Activated T-helper 1 cell treated with Interleukin-2 at 50 U/mL for 16 hours (primary cell): Measurements from ENCODE around the gene ALDH1A3.
"Not testable (repeated sequence)": the region's sequence is repeated elsewhere in the genome, so short reads cannot be mapped to it uniquely, and the experiment has no call there.

Experiments used
- DNase-seq: peaks from one replicate; pipeline ENCODE4 v3.0.0-alpha.2; 2020; ENCODE audit warnings: low read depth

The ALDH1A3 gene

DNA sequence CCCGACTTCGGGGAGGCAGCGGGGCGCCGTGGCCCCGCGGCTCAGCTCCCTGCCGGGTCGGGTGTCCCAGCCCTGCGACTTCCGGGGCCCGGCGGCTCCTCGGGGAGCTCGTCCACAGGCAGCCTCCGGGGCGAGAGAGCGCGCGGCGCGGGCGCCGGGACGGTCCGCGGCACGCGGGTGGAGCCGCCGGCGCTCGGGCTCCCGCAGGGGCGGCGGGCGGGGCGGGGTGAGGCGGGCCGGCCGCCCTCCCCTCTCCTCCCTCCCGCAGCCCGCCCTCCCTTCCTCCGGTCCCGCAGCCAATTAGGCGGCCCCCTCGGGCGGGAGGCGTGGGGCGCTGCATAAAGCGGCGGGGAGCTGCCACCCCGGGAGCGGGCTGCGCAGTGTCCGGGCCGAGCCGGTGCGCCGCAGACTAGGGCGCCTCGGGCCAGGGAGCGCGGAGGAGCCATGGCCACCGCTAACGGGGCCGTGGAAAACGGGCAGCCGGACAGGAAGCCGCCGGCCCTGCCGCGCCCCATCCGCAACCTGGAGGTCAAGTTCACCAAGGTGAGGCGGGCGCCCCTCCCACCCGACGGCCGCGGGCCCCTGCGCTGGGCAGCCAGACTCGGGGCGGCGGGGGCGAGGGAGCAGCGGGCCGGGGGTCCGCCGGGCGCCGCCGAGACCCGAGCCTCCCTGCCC lies at the start of gene ALDH1A3:
TSS of gene ALDH1A3 (plus strand) at position 368 of the 675 bp plus-strand sequence. CDS start at position 445, 77 bp downstream.
- DNase-seq = no peak

DNA sequence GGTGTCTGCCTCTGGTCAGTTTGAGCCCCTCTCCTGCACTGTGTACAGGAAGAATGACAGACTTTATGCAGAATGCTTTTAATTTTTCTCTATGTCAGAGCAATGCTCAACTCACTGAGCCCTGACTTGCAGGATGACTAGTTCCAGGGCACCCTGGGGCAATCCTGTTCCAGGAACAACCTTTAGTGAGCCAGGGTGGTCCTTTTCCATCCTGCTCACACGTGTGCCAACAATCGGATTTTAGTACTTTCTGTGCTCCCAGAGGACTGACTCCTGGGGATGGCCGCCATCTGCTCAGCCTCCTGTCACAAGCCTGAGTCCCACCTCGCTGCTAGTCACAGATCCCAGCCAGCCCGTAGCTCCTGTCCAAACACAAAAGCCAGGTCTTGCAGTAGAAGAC lies 48.2 kb upstream of the ALDH1A3 start:
- DNase-seq = no peak

DNA sequence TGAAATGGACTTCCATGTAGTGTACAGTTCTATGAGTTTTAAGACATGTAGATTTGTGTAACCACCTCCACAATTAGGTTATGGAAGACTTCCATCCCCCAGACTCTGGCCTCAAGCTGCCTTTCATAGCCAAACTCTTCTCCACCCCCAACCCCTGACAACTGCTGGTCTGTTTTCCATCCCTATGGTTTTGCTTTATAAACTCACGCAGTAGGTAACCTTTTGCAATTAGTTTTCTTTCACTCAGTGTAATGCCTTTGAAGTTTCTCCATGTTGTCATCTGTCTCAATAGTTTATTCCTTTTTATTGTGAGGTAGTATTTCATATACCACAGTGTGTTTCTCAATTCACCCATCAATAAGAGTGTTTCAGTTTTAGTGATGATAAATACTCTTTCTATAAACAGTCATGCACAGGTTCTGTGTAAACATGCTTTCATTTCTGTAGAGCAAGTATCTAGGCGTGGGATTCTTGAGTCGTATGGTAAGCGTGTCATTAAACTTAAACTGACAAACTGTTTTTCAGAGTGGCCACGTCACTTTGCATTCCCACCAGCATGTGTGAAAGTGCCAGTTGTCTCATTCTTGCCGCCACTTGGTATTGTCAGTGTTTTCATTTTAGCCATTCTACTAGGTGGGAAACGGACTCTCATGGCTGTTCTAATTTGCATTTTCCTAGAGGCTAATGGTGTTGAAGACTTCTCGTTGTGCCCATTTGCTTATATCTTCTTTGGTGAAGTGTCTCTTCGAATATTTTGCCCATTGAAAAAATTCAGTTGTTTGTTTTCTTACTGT lies 47.3 kb upstream of the ALDH1A3 start:
- no peak for DNase-seq

DNA sequence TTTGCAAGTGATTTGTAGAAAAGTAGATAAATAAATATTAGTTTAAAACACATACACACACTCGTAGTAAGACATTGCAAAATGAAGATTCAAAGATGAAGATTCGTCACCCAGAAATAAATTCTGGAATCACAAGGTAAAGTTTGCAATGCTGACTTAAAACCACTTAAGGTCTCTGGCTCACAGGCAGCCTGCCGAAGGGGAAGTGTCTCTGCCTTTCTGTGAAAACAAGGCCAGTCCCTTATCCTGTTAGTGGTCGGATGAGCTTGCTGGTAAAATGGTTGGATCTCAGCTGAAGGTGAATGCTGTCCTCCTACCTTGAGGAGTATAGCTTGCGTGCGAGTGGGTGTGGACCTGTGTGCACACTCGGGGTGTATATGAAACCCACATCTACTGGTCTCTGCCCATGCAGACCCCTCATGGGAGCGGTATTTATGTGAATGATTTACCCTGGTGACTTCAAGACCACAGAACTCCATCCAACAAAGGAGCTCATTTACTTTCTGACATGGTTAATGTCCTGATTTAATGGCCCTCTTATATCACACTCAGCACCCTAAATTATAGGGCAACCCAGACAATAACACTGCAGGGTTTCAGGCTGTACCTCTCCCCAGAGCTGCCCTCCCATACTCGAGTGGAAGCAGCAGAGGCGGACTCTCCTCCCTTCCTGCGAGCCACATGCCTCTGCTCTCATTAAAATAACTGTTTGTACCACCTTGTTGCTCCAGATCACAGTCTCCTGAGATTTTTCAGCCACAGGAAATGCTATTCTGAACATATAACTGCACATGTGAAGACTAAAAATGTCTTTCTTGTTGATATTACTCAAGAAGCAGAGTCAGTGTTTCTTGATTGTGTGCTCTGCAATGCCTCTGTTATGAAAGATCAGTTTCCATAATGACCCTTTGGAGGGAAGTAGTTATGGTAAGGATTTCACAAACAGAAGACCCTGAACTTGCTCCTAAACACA lies 45.9 kb upstream of the ALDH1A3 start:
- DNase-seq = no peak

DNA sequence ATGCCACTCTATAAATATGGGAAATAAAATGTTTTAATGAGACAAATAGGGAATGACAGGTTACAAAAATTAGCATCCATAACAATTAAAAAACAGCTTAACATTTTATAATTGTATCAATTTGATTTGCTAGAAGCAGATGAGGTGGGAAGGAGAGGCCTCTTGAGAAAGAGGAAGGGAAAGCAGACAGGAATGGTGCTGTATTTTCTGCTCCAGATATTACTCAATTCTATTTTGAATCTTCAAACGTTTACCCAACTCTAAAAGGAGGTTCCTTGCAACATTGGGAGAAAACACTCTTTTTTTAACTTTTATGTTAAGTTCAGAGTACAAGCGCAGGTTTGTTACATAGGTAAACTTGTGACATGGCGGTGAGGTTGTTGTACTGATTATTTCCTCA lies 44.9 kb upstream of the ALDH1A3 start:
- DNase-seq = no peak

DNA sequence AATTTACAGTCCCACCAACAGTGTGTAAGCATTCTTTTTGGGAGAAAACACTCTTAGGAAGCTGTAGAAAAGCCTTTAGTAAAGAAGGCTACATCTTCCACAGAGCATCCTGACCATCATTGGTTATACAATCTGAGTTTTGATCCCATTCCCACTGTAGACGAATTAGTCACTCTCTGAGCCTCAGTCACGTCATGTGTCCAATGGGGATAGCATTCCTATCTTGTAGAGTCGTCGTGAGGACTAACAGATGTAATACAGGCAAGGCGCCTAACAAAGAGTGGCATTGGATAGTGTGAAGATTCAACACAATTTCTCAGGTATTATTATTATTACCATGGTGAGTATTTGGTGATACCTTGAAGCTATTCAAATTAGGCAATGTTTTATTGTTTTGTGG lies 44.0 kb upstream of the ALDH1A3 start:
- DNase-seq = no peak

DNA sequence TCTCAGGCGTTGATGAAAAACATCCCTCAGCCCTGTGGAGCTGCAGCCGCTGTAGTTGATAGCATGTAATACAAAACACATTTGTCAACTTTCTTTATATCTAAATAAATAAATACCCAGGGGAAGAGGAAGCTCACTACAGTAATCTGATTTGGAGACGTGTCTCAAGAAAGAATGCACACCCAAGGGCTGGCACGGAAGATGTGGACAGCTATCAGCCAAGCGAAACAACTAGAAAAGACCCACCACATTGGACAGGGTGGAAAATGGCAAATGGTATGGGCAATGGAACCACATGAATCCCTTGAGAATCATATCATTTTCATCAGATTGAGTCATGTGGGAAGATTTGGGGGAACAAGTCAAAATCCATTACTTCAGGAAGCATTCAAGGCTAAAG lies 43.1 kb upstream of the ALDH1A3 start:
- no peak for DNase-seq

DNA sequence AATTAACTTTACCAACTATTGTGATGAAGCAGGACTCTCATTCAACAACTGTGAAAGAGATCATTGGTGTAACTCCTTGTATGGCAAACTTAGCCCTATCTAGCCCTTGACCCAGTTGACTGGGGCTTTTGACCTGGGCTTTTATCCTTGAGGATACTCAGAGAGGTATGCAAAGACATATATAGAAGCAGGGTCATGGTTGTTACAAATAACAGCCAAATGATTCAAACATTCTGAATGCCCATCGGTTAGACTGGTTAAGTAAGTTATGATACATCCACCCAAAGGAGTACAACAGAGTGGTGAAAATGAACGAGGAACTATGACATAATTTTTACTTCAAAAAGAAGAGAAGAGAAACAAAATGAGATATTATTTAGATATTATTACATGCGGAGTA lies 38.2 kb upstream of the ALDH1A3 start:
- DNase-seq = no peak

DNA sequence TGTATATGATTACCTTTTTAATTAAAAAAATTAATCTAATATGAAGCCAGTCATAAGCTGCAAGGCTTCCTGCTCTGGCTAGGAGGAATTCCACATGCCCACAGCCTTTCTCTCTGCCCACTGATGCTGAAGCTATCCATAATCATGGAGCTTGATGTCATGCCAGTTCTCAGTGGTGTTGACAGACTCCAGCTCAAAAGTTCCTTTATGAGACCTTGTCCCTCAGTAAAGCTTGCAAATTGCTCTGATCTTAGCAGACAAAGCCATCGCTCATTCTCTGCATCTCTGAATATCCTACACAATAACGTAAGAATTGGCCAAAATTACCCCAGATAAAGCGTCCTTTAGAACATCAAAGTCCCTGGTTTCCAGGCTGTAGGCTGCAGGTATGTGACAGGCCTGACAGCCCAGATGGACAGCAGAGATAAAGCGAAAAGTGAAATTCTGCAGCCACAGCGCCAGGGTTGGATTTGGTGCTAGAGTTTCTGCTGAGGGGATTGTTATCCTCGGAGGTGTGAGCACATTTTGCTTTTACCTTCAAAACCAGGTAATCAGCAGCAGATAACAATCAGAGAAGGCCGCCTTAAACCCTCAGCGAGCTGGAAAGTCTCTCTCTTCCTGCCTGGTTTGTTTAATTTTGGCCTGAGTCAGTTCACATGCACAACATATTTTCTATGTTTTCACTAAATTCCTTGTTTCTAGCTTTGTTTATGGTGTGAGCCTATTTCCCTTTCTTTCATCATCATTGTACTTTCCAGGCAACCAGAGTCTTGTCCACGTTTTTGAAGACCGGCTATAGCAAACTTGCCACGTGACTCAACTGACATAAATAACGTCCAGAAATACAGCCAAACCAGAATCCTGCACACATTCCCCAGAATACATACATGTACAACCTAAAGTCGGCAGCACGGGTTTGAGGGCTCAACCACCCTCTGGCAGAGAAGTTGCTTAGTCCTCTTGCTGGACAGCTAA lies 36.6 kb upstream of the ALDH1A3 start:
- DNase-seq = no peak

DNA sequence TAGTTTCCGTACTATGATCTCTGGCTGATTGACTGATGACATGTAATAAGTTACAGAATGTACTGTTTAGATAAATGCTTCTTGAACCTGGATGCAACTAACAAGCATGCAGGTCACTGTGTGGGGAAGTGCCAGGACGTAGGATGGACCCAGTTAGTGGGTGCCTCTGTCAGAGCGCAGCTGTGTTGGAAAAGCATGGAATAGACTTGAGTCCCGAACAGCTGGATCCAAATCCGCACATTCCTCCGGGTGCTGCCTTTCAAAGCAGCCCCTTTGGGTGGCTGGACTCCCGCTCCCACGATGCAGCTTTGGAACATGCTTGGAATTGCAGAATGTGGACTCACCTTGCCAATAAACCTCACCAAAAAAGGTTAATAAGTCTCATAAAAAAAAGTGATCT lies 35.5 kb upstream of the ALDH1A3 start:
- no peak for DNase-seq

DNA sequence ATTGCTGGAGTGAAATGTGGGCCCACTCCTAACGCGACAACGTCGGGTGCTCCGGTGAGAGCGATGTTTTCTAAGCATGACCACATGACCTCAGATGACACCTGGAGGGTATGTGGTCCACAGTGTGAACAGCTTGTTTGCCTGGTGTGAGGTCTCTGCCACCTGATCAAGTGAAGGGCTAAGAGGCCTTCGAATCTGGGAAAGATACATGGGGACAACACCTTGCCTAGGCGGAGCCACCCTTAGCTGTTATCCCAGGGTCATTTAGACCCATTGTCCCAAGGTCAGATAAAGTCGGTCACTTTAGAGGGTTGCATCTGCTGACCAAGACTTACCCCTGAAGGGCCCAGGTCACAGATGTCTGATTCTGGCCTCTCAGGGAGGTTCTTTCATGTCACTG lies 34.9 kb upstream of the ALDH1A3 start:
- DNase-seq = no peak

DNA sequence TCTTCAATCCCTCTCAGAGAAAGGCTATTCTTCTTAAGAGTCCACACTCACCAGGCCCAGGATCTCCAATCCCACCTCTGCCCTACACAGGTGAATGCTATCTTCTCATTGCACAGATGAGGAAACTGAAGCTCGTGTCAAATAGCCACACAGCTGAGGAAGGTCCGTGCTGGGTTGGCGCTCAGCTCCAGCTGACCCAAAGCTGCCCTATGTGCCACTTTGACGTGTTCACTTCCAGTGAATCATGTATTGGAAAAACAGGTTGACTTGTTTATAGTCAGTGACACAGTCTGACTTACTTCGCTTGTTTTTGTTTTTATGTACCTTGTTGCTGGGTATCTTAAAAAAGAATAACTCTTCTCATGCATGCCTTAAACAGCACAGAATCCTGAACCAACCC lies 32.4 kb upstream of the ALDH1A3 start:
- DNase-seq = no peak

DNA sequence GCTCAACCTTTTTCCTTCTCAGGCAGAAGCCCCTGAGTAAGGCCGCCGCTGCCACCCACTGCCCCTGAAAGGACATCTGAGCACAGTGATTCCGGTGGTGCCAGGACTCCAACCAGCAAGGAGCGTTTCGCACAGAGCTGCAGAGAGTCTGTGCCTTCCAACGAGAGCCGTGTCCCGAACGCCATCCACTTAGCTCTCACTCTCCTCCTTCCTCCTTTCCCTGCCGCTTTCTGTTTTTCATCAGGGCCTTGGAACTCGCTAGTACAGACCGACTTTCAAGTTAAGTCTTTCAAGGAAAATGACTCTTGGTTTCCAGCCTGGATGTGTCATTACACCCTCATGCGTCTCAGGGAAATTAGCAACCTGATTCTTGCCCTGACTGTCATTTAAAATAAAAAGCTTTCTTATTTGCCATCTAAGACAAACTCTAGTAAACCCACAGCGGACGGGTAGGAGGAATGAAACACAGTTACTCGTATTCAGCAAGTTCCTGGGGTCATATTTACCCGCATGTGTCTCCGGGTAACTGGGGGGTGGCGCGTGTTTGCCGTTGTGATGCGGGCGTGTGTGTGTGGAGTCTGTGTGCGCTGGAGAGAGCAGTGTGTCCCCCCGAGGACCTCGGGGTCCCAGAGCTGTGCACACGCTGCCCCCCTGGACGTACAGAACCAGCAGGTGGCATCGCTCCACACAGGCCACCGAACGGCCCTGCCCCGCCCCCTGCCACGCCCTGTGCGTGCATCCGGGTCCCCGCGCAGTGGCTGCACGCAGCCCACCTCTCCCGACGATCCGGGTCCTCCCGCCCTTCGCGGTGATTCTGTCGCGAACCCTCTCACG lies 30.4 kb upstream of the ALDH1A3 start:
- DNase-seq = peak; percentile 9

DNA sequence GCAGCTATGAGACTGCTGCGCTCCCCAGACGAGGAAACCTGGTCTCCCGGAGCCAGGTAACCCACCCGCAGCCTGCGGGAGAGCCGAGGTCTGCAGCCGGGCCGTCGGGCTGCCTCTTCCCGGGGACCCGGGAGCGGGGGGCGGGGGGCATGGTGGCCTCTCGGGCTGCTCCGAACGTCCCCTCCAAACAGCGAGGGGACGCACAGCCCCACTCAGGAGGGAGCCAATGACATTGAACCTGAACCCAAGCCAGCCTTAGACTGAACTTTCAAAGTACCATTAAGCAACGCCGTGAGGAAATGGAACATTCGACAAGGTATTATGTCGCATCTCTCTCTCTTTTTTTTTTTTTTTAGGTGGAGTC lies 29.8 kb upstream of the ALDH1A3 start:
- DNase-seq = no peak

DNA sequence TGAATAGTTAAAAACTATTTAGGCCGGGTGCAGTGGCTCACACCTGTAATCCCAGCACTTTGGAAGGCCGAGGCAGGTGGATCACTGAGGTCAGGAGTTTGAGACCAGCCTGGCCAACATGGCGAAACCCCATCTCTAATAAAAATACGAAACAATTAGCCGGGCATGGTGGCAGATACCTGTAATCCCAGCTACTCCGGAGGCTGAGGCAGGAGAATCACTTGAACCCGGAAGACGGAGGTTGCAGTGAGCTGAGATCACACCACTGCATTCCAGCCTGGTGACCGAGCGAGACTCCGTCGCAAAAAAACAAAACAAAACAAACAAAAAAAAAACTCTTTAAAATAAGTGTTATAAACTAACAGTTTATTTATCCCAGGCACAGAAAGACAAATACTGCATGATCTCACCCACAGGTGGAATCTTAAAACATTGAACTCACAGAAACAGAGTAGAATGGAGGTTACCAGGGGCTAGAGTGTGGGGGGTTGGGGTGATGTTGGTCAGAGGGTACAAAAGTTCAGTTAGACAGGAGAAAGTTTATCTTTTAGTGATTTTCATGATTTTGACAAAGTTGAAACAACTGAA lies 28.1 kb upstream of the ALDH1A3 start:
- not testable (repeated sequence) for DNase-seq

DNA sequence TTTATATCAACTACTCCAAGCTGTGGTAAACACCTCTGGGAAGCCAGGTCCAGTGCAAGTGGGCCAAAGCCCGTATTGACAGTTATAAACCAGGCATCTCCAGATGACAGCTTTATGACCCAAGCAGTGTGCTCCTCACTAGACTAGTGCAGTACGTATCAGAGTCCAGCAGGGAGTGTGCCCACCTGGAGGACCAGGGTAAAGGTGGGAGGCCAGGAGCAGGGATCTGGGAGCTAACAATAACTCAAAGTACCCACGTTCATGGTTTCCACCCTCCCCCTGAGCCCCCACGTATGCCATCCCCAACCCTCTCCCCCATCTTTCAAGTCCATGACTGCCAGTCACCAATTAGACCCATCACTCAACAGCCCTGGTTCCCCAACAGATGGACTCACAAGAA lies 27.0 kb upstream of the ALDH1A3 start:
- no peak for DNase-seq

DNA sequence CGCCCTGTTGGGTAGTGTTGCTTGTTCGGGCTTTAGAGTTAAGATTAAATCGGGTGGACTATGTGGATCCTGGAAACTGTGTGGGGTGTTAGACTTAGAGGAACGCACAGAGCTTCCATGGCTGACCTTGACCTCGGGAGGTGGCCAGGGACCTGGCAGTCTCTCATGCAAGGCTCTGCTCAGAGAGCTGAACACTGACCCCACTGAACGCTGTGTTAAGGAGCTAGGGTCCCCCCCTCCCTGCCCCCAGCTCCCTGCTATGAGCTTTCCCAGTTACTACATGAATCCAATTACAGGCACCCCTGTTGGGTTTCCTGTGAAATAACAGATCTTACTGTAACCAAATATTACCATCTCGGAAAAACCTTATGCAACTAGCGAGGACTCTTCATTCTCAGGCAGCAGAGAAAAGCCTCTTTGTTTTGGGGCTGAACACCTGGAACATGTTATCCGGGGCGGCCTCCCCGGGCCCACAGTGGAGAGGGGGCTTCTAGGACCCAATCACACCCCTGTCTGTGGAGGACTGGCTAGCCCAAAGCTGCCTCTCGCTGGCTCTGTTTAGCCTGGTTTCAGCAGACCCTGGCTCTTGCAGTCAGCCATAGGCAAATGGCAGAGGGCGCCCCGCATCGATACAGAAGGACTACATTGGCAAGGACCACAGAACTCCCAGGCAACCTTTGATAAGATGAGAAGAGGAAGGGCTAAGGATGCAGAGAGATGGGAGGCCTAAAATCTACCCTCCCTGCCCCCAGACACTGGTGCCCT lies 25.8 kb upstream of the ALDH1A3 start:
- no peak for DNase-seq

DNA sequence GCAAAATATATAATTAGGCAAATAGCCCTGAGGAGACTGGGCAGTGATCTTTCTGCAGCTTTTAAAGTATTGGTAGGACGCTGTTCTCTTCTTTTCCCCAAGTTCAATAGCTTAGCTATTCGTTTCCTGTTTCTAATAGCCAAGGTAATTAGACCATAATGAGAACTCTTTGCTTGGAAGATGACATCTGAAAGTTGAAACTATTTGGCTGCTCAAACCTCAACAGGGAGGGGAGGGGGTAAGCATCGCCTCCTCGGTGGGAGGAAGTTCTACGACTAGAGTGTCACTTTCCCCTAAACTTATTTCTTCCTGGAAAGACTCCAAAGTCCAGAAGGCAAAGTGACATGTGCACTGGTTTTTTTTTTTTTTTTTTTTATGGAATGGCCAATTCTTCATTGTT lies 22.8 kb upstream of the ALDH1A3 start:
- DNase-seq = no peak

DNA sequence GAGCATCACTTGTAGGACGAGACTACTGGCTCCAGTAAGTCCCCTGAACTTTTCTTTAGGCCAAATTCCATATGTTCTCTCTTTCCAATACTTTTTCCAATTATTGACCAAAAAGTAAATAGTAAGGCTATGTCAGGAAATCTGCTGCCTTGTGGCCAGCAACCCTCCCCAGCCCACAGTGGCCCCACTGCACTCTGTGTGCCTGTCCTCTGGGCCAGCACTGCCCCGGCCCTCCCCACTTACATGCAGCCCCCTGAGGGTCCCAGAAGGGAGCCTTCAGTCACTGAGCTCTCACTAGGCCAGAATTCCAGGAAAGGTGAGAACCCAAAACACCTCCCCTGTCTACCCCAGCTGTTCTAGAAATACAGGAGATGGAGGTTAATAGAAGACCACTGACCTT lies 21.3 kb upstream of the ALDH1A3 start:
- no peak for DNase-seq
